ENCODE data around the gene CPXM2. TPM values are rescaled to one million over a fixed set of nuclear protein-coding genes. Genes with fewer than 3 reads are reported as not detected.
A peak's percentile ranks its signal among the peaks of the same experiment; 100 is the strongest.

Gene CPXM2
- polyA plus RNA-seq, 2 of the 4 experiments (the other 2 are of a cell fraction) = not detected

DNA sequence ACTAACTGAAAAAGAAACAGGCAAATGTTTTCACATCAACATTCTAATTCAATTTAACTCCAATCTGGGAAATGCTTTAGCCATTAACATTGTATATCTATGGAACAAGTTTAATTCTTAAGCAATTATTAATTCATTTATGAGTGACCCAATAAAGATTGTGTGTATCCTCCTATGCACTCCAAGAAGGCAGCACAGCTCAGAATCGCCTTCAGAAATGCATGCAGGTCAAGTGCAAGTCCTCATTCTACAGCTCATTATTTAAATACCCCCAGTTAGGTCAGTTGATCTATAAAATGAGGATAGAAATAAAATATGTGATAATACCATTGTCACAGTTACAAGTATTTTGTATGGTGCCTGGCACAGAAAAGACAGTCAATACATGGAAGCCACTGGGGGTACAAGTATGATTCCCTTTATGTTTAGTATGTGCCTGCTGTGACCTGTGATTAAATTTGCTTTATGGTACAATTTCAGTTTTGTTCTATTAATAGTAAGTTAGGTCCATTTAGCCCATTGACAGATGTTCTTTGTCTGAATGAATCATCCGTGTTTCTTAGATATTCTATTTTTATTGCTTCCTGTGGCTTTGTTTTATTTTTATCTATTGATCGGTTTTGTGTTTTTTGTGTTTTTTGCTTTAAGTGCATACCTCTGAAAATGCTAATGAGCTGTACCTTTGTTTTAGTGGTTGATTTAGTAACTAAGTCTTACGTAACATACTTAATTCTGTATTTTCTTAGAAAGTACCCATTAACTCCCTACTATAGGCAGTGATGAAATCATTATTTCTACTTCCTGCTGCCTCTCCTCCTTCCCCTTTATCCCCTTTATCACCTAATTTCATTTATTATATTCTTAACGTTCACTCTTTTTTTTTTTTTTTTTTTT, 42.8 kb downstream of the CPXM2 start:
- WGBS (ENCODE audit: missing lambda C conversion rate) = 54% methylated on average over 5 of the region's 5 CpGs

GRCh38 chr10:123847686-123848432, 43.7 kb downstream of the CPXM2 start:
- Histone ChIP-seq H3K9me3 (peaks cover 8% of the 10 kb centered on the region; the same call in 2 of the 3 replicates), H3K4me1 (peaks cover 17% of the 10 kb centered on the region; the same call in 2 of the 3 replicates), H3K4me3 (no peak overlapping the region), H3K27ac (peak overlapping the region; percentile 18 to 64; a peak in 5 of 6 replicates), H3K4me2 (peak overlapping the region; percentile 56)
- CTCF ChIA-PET = interaction anchor here (1.4 kb wide), 1 partner anchor 15 kb away, joined by 7 read pairs; no protein-coding TSS in a partner anchor
- POLR2A ChIA-PET = no interaction called here
- no peak for FAIRE-seq
- peak; percentile 19 to 36 for DNase-seq (ENCODE audit: low read depth in 1 of 2, low spot score in 1 of 2)
- WGBS (ENCODE audit: missing lambda C conversion rate) = 5% methylated on average over 5 of the region's 5 CpGs
- ATAC-seq = peak; percentile 67 to 93
- TF ChIP-seq RFX5 (IDR thresholded peaks at IDR 0.05) (no peak), PBX3 (IDR thresholded peaks at IDR 0.05) (no peak), ESRRA (IDR thresholded peaks at IDR 0.05; ENCODE audit: borderline replicate concordance, low read length) (no peak), EHMT2 (IDR thresholded peaks at IDR 0.05; ENCODE audit: low read depth) (no peak), SMC3 (IDR thresholded peaks at IDR 0.05) (no peak), FOSB (CRISPR knock-in tag; IDR thresholded peaks at IDR 0.05) (no peak), FOSL2 (IDR thresholded peaks at IDR 0.05) (peak; percentile 66; the same call in 1 of the 2 replicates), FOSL2 (CRISPR knock-in tag; IDR thresholded peaks at IDR 0.05) (peak; percentile 44), HOXB13 (CRISPR knock-in tag; IDR thresholded peaks at IDR 0.05; ENCODE audit: low read depth) (no peak), HOXA7 (CRISPR knock-in tag; IDR thresholded peaks at IDR 0.05) (no peak), ZNF302 (CRISPR knock-in tag; IDR thresholded peaks at IDR 0.05) (no peak), MAZ (IDR thresholded peaks at IDR 0.05; ENCODE audit: borderline replicate concordance, low read depth, low read length) (no peak), BCL3 (IDR thresholded peaks at IDR 0.05) (no peak), HOXB5 (CRISPR knock-in tag; IDR thresholded peaks at IDR 0.05) (no peak), RNF2 (IDR thresholded peaks at IDR 0.05; ENCODE audit: borderline replicate concordance, low read depth) (no peak), JUN (IDR thresholded peaks at IDR 0.05) (peak in 1 of 2 experiments; percentile 48; a peak in 1 of 5 replicates), CBX2 (IDR thresholded peaks at IDR 0.05; ENCODE audit: borderline replicate concordance, low read depth) (no peak), MAFK (IDR thresholded peaks at IDR 0.05; ENCODE audit: partially characterized antibody) (no peak), POLR2AphosphoS2 (conservative IDR thresholded peaks at IDR 0.05; ENCODE audit: low read length) (no peak), ZSCAN20 (CRISPR knock-in tag; IDR thresholded peaks at IDR 0.05) (no peak), ATOH8 (CRISPR knock-in tag; IDR thresholded peaks at IDR 0.05; ENCODE audit: low read depth) (no peak), BHLHE40 (IDR thresholded peaks at IDR 0.05; ENCODE audit: low read depth, low read length) (no peak)
- TF ChIP-seq, protein P1, sequence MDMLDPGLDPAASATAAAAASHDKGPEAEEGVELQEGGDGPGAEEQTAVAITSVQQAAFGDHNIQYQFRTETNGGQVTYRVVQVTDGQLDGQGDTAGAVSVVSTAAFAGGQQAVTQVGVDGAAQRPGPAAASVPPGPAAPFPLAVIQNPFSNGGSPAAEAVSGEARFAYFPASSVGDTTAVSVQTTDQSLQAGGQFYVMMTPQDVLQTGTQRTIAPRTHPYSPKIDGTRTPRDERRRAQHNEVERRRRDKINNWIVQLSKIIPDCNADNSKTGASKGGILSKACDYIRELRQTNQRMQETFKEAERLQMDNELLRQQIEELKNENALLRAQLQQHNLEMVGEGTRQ (IDR thresholded peaks at IDR 0.05) = no peak
- TF ChIP-seq, protein P2, sequence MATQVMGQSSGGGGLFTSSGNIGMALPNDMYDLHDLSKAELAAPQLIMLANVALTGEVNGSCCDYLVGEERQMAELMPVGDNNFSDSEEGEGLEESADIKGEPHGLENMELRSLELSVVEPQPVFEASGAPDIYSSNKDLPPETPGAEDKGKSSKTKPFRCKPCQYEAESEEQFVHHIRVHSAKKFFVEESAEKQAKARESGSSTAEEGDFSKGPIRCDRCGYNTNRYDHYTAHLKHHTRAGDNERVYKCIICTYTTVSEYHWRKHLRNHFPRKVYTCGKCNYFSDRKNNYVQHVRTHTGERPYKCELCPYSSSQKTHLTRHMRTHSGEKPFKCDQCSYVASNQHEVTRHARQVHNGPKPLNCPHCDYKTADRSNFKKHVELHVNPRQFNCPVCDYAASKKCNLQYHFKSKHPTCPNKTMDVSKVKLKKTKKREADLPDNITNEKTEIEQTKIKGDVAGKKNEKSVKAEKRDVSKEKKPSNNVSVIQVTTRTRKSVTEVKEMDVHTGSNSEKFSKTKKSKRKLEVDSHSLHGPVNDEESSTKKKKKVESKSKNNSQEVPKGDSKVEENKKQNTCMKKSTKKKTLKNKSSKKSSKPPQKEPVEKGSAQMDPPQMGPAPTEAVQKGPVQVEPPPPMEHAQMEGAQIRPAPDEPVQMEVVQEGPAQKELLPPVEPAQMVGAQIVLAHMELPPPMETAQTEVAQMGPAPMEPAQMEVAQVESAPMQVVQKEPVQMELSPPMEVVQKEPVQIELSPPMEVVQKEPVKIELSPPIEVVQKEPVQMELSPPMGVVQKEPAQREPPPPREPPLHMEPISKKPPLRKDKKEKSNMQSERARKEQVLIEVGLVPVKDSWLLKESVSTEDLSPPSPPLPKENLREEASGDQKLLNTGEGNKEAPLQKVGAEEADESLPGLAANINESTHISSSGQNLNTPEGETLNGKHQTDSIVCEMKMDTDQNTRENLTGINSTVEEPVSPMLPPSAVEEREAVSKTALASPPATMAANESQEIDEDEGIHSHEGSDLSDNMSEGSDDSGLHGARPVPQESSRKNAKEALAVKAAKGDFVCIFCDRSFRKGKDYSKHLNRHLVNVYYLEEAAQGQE (IDR thresholded peaks at IDR 0.05) = no peak
- TF ChIP-seq, protein P3, sequence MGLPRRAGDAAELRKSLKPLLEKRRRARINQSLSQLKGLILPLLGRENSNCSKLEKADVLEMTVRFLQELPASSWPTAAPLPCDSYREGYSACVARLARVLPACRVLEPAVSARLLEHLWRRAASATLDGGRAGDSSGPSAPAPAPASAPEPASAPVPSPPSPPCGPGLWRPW (IDR thresholded peaks at IDR 0.05) = peak; percentile 29; the same call in 1 of the 2 replicates

More for the DNA sequence above, 42.8 kb downstream of the CPXM2 start:
- no peak for DNase-seq (ENCODE audit: low read depth in 1 of 2, low spot score in 1 of 2)
- ChIA-PET CTCF (interaction anchor here (1.4 kb wide), 1 partner anchor 14 kb away, joined by 7 read pairs; no protein-coding TSS in a partner anchor), POLR2A (no interaction called here)
- H3K4me2 ChIP-seq = peak overlapping the region; percentile 56; the same call in 1 of the 3 replicates
- peaks cover 17% of the 10 kb centered on the region; the same call in 2 of the 3 replicates for H3K4me1 ChIP-seq
- TF ChIP-seq CBX8 (IDR thresholded peaks at IDR 0.05) = no peak
- 0 out of 6 replicates have a peak overlapping the region, but pooled peaks of 1 of the 2 experiments have one; percentile 30 for H3K27ac ChIP-seq
- no peak overlapping the region for H3K4me3 ChIP-seq
- no peak for FAIRE-seq
- no peak for ATAC-seq
- H3K9me3 ChIP-seq = peaks cover 8% of the 10 kb centered on the region; the same call in 2 of the 3 replicates
